A549 (cell line): ENCODE results near the gene PIKFYVE.

Experiments used
- CTCF ChIP-seq: fragments of >200 bp; sonication (Bioruptor Twin); formaldehyde crosslinking; IDR thresholded peaks from 3 replicates; pipeline ENCODE4 v1.5.1; 2016
- JUN ChIP-seq, 2 experiments: fragments of >200 bp; sonication (Bioruptor Twin); formaldehyde crosslinking; IDR thresholded peaks; 2 replicates in 1 of 2; 3 replicates in 1 of 2; pipeline ENCODE4 v1.6.1; 2016 to 2017
- KDM1A ChIP-seq: fragments of 200-600 bp; sonication (generic); IDR thresholded peaks from 2 replicates; pipeline ENCODE4 v1.6.1; 2016; ENCODE audit warnings: low read depth, mild to moderate bottlenecking
- MAFK ChIP-seq: fragments of 450-650 bp; IDR thresholded peaks from 2 replicates; pipeline ENCODE4 v1.6.1; 2014; ENCODE audit not compliant: partially characterized antibody
- MAZ ChIP-seq: fragments of 150-350 bp; IDR thresholded peaks from 2 replicates; pipeline ENCODE4 v1.6.1; 2014; ENCODE audit warnings: antibody characterized with exemption, low read depth, low read length, borderline replicate concordance
- POLR2A ChIP-seq: IDR thresholded peaks from 2 replicates; pipeline ENCODE4 v1.6.1; 2012; ENCODE audit warnings: mild to moderate bottlenecking, low read length
- POLR2AphosphoS2 ChIP-seq: conservative IDR thresholded peaks from 2 replicates; pipeline ENCODE4 v1.6.1; 2012; ENCODE audit warnings: low read length, improper control_type of control experiment, inconsistent platforms
- RARB ChIP-seq: fragments of 250-450 bp; sonication (Bioruptor Pico); IDR thresholded peaks from 2 replicates; pipeline ENCODE4 v1.8.0; 2021; ENCODE audit warnings: mild to moderate bottlenecking, moderate library complexity
- RNF2 ChIP-seq: fragments of 200-600 bp; sonication (generic); IDR thresholded peaks from 2 replicates; pipeline ENCODE4 v1.6.1; 2016; ENCODE audit warnings: low read depth, mild to moderate bottlenecking, antibody characterized with exemption, moderate library complexity, borderline replicate concordance
- SMC3 ChIP-seq: fragments of >200 bp; sonication (Bioruptor Twin); formaldehyde crosslinking; IDR thresholded peaks from 3 replicates; pipeline ENCODE4 v1.6.1; 2018; ENCODE audit warnings: inconsistent platforms
- ZC3H11A ChIP-seq: fragments of 450-650 bp; IDR thresholded peaks from 2 replicates; pipeline ENCODE4 v1.6.1; 2014; ENCODE audit warnings: antibody characterized with exemption, mild to moderate bottlenecking

GRCh38 chr2:208329485-208329884, 63.4 kb downstream of the PIKFYVE start:
- TF ChIP-seq CTCF (no peak), MAFK (no peak), KDM1A (no peak), POLR2A (no peak), JUN (IDR thresholded peaks at IDR 0.05) (no peak), SMC3 (no peak), POLR2AphosphoS2 (no peak), MAZ (no peak), RARB (CRISPR knock-in tag) (no peak), RNF2 (no peak), ZC3H11A (no peak)
